ENCODE data around the gene FAM149A. TPM values are rescaled to one million over a fixed set of nuclear protein-coding genes. Genes with fewer than 3 reads are reported as not detected.

FAM149A gene
- total RNA-seq, 1 donor from 2014 or later: 1.2 TPM

DNA sequence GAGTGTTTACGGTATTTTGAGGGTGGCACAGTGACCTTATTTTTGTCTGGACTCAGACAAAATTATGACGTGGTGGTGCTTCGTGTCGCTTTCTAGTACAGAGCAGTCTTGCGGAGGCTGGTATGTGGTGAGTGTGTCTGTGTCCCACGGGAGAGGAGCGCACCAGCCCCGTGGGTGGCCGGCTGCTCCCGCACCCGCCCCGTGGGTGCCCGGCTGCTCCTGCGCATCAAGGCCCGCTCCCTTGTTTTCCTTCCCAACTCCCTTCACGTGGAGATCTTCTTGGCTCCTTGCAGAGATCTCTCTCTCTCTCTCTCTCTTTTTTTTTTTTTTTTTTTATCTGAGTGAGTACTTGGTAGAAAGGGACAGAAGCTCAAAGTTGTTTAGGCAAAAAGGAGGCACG, 12.2 kb upstream of the FAM149A start:
- TF ChIP-seq, protein P1, sequence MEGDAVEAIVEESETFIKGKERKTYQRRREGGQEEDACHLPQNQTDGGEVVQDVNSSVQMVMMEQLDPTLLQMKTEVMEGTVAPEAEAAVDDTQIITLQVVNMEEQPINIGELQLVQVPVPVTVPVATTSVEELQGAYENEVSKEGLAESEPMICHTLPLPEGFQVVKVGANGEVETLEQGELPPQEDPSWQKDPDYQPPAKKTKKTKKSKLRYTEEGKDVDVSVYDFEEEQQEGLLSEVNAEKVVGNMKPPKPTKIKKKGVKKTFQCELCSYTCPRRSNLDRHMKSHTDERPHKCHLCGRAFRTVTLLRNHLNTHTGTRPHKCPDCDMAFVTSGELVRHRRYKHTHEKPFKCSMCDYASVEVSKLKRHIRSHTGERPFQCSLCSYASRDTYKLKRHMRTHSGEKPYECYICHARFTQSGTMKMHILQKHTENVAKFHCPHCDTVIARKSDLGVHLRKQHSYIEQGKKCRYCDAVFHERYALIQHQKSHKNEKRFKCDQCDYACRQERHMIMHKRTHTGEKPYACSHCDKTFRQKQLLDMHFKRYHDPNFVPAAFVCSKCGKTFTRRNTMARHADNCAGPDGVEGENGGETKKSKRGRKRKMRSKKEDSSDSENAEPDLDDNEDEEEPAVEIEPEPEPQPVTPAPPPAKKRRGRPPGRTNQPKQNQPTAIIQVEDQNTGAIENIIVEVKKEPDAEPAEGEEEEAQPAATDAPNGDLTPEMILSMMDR (IDR thresholded peaks at IDR 0.05; ENCODE audit: insufficient read depth, low read depth, low read length): no peak
- TF ChIP-seq EZH2 (IDR thresholded peaks at IDR 0.05; ENCODE audit: insufficient read depth, low read length): no peak
- no peak overlapping the region for H3K4me3 Mint-ChIP-seq (ENCODE audit: unreplicated experiment)
- no peak overlapping the region for H3K27ac ChIP-seq (ENCODE audit: low read depth, low read length)
- H3K9ac ChIP-seq (ENCODE audit: low read length): no peak overlapping the region
- no peak overlapping the region for H3K27ac Mint-ChIP-seq (ENCODE audit: unreplicated experiment)
- H3K9me3 ChIP-seq (ENCODE audit: insufficient read depth, low read depth, low read length): no peaks in the 10 kb centered on the region
- H2AFZ ChIP-seq (ENCODE audit: low read depth, low read length): no peak overlapping the region
- H3K4me2 ChIP-seq (ENCODE audit: low read length): no peak overlapping the region
- no peak overlapping the region for H3K4me3 ChIP-seq (ENCODE audit: insufficient read depth, low read depth, low read length)
- H3K27me3 ChIP-seq (ENCODE audit: insufficient read depth, low read length): peaks cover 10% of the 10 kb centered on the region
- H3K9me3 Mint-ChIP-seq (ENCODE audit: unreplicated experiment): peaks cover 8% of the 10 kb centered on the region
- no peaks in the 10 kb centered on the region for H3K79me2 ChIP-seq (ENCODE audit: insufficient read depth, low read length)
- no peak for DNase-seq (ENCODE audit: low read depth)
- FAIRE-seq: no peak
- H3K4me1 Mint-ChIP-seq (ENCODE audit: low read depth, unreplicated experiment): no peaks in the 10 kb centered on the region
- no peaks in the 10 kb centered on the region for H3K4me1 ChIP-seq (ENCODE audit: insufficient read depth, low read length)
- H3K36me3 Mint-ChIP-seq (ENCODE audit: low read depth, unreplicated experiment): no peaks in the 10 kb centered on the region
- H3K36me3 ChIP-seq (ENCODE audit: insufficient read depth, low read length): no peaks in the 10 kb centered on the region
- no peaks in the 10 kb centered on the region for H4K20me1 ChIP-seq (ENCODE audit: insufficient read depth, low read length)
- peaks cover 30% of the 10 kb centered on the region for H3K27me3 Mint-ChIP-seq (ENCODE audit: low read depth, unreplicated experiment)

DNA sequence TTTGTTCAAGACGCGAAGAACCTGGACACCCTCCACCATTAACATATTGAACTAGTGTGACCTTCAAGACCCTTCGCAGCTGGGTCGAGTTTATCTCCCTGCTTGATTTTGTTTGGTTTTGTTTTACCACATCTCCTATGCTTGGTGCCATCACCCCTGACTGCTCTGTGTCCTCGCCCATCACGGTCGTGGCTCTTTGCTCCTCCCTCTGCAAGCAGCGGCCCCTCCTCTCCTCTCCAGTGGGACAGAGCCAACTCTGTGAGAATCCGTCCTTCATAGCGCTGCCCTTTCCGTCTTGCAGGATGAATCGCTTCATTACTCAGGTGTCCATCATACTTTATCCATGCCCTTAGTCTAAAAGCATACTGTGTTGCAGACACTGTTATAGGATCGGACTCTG, 9.1 kb upstream of the FAM149A start:
- TF ChIP-seq EZH2 (IDR thresholded peaks at IDR 0.05; ENCODE audit: insufficient read depth, low read length): no peak
- TF ChIP-seq, protein P1 (IDR thresholded peaks at IDR 0.05; ENCODE audit: insufficient read depth, low read depth, low read length): no peak
- no peak overlapping the region for H3K9ac ChIP-seq (ENCODE audit: low read length)
- no peaks in the 10 kb centered on the region for H3K4me1 Mint-ChIP-seq (ENCODE audit: low read depth, unreplicated experiment)
- no peaks in the 10 kb centered on the region for H3K36me3 ChIP-seq (ENCODE audit: insufficient read depth, low read length)
- FAIRE-seq: no peak
- no peak overlapping the region for H2AFZ ChIP-seq (ENCODE audit: low read depth, low read length)
- no peak overlapping the region for H3K27ac ChIP-seq (ENCODE audit: low read depth, low read length)
- no peak for DNase-seq (ENCODE audit: low read depth)
- peaks cover 7% of the 10 kb centered on the region for H3K9me3 Mint-ChIP-seq (ENCODE audit: unreplicated experiment)
- no peak overlapping the region for H3K27ac Mint-ChIP-seq (ENCODE audit: unreplicated experiment)
- H3K27me3 Mint-ChIP-seq (ENCODE audit: low read depth, unreplicated experiment): peaks cover 28% of the 10 kb centered on the region
- no peak overlapping the region for H3K4me3 ChIP-seq (ENCODE audit: insufficient read depth, low read depth, low read length)
- no peaks in the 10 kb centered on the region for H4K20me1 ChIP-seq (ENCODE audit: insufficient read depth, low read length)
- H3K27me3 ChIP-seq (ENCODE audit: insufficient read depth, low read length): peaks cover 10% of the 10 kb centered on the region
- no peaks in the 10 kb centered on the region for H3K9me3 ChIP-seq (ENCODE audit: insufficient read depth, low read depth, low read length)
- H3K4me3 Mint-ChIP-seq (ENCODE audit: unreplicated experiment): no peak overlapping the region
- H3K4me2 ChIP-seq (ENCODE audit: low read length): no peak overlapping the region
- no peaks in the 10 kb centered on the region for H3K79me2 ChIP-seq (ENCODE audit: insufficient read depth, low read length)
- no peaks in the 10 kb centered on the region for H3K36me3 Mint-ChIP-seq (ENCODE audit: low read depth, unreplicated experiment)
- no peaks in the 10 kb centered on the region for H3K4me1 ChIP-seq (ENCODE audit: insufficient read depth, low read length)

DNA sequence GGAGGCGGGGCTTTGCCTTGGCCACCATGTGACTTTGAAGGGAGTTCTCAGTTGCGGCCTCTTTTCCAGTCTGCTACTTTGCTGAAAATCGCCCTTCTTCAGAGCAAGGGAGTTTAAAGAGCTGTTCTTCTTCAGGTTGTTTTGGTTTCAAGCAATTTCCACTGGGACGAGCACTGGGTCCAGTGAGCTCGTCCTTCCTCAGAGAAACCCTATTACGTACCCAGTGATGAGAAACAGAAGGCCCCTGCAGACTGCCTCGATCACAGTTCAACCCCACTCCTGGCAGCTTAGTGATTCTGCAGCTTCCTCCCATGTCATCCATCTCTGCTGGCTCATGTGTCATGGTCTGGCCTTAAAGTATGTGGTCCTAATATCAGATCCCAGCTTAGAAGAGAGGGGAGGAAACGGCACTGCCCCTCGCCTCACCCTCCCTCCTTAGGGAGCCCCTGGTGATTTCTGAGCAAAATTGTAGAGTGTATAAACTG, 7.8 kb upstream of the FAM149A start:
- H4K20me1 ChIP-seq (ENCODE audit: insufficient read depth, low read length): no peaks in the 10 kb centered on the region
- H3K4me3 ChIP-seq (ENCODE audit: insufficient read depth, low read depth, low read length): no peak overlapping the region
- no peak overlapping the region for H2AFZ ChIP-seq (ENCODE audit: low read depth, low read length)
- no peak overlapping the region for H3K4me2 ChIP-seq (ENCODE audit: low read length)
- no peak for TF ChIP-seq EZH2 (IDR thresholded peaks at IDR 0.05; ENCODE audit: insufficient read depth, low read length)
- TF ChIP-seq, protein P1 (IDR thresholded peaks at IDR 0.05; ENCODE audit: insufficient read depth, low read depth, low read length): no peak
- H3K4me1 Mint-ChIP-seq (ENCODE audit: low read depth, unreplicated experiment): no peaks in the 10 kb centered on the region
- H3K27me3 Mint-ChIP-seq (ENCODE audit: low read depth, unreplicated experiment): peaks cover 22% of the 10 kb centered on the region
- no peak overlapping the region for H3K4me3 Mint-ChIP-seq (ENCODE audit: unreplicated experiment)
- no peak overlapping the region for H3K9ac ChIP-seq (ENCODE audit: low read length)
- no peaks in the 10 kb centered on the region for H3K36me3 Mint-ChIP-seq (ENCODE audit: low read depth, unreplicated experiment)
- peaks cover 10% of the 10 kb centered on the region for H3K27me3 ChIP-seq (ENCODE audit: insufficient read depth, low read length)
- FAIRE-seq (no peak), DNase-seq (ENCODE audit: low read depth) (no peak)
- no peaks in the 10 kb centered on the region for H3K9me3 ChIP-seq (ENCODE audit: insufficient read depth, low read depth, low read length)
- no peaks in the 10 kb centered on the region for H3K4me1 ChIP-seq (ENCODE audit: insufficient read depth, low read length)
- H3K27ac ChIP-seq (ENCODE audit: low read depth, low read length): no peak overlapping the region
- no peak overlapping the region for H3K27ac Mint-ChIP-seq (ENCODE audit: unreplicated experiment)
- H3K36me3 ChIP-seq (ENCODE audit: insufficient read depth, low read length): no peaks in the 10 kb centered on the region
- H3K79me2 ChIP-seq (ENCODE audit: insufficient read depth, low read length): no peaks in the 10 kb centered on the region
- peaks cover 3% of the 10 kb centered on the region for H3K9me3 Mint-ChIP-seq (ENCODE audit: unreplicated experiment)
